ENCODE measurements around the gene MAN1C1. TPM values are rescaled to one million over a fixed set of nuclear protein-coding genes. Genes with fewer than 3 reads are reported as not detected.
"Not testable (repeated sequence)": the region's sequence is repeated elsewhere in the genome, so short reads cannot be mapped to it uniquely, and the experiment has no call there.

MAN1C1 gene
- total RNA-seq, 1 experiment from 2014 or later = 0.11 TPM

DNA sequence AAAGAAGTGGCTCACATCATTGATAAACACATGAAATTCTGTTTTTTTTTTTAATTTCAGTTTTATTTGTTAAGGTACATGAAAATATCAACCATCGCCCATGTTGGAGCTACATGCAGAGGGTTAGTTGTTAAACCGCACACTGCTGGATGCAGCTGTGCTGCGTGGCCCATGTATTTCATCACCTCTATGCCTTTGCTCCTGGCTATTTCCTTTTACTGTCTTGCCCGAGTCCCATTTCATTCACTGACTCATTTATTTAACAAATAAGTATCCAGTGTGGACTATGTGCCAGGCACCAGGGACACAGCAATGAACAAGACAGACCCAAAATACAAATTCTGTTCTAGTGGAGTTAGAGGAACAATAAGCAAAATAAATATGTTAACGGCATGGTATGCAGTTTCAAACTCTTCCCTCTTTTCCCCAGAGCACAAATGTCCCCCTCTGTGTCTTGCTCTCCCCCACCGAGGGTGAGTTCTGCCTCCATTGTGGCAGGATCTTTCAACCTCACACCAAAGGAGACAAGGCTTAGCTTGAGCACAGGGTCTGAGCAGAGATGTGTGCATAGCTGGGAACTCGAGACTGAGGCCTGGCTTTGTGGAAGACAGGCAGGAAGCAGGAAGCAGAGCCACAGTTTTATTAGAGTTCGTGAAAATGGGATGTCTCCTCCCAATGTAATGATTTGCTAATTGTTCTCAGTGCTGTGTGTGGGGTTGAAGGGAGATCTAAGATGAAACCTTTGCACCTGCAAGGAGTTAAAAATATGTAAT, 44.6 kb downstream of the MAN1C1 start:
- peak overlapping the region; percentile 53; the same call in 1 of the 2 replicates for H2AFZ ChIP-seq (ENCODE audit: low read length)
- no peak overlapping the region for H3K4me2 ChIP-seq (ENCODE audit: low read length)
- H3K9me3 ChIP-seq (ENCODE audit: low read length) = no peaks in the 10 kb centered on the region
- ATAC-seq (peak; percentile 75), DNase-seq (peak; percentile 55)
- H3K4me1 ChIP-seq (ENCODE audit: insufficient read depth, low read length) = peaks cover 13% of the 10 kb centered on the region
- H3K9me2 ChIP-seq (replicated peaks; ENCODE audit: low read length) = no peaks in the 10 kb centered on the region
- TF ChIP-seq EZH2 (IDR thresholded peaks at IDR 0.05; ENCODE audit: low read length, unreplicated experiment) (no peak), EZH2phosphoT487 (IDR thresholded peaks at IDR 0.05; ENCODE audit: borderline replicate concordance, low read length) (no peak)
- TF ChIP-seq, protein P1, sequence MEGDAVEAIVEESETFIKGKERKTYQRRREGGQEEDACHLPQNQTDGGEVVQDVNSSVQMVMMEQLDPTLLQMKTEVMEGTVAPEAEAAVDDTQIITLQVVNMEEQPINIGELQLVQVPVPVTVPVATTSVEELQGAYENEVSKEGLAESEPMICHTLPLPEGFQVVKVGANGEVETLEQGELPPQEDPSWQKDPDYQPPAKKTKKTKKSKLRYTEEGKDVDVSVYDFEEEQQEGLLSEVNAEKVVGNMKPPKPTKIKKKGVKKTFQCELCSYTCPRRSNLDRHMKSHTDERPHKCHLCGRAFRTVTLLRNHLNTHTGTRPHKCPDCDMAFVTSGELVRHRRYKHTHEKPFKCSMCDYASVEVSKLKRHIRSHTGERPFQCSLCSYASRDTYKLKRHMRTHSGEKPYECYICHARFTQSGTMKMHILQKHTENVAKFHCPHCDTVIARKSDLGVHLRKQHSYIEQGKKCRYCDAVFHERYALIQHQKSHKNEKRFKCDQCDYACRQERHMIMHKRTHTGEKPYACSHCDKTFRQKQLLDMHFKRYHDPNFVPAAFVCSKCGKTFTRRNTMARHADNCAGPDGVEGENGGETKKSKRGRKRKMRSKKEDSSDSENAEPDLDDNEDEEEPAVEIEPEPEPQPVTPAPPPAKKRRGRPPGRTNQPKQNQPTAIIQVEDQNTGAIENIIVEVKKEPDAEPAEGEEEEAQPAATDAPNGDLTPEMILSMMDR (conservative IDR thresholded peaks at IDR 0.05; ENCODE audit: low read depth, low read length) = no peak
- no peaks in the 10 kb centered on the region for H3K36me3 ChIP-seq (ENCODE audit: low read depth, low read length)
- no peaks in the 10 kb centered on the region for H3K79me2 ChIP-seq (ENCODE audit: low read length)
- no TSS peak for BruUV-seq (replicated peaks)
- no peak overlapping the region for H3K9ac ChIP-seq (ENCODE audit: low read length)
- intact Hi-C loops (cut with micrococcal nuclease) = no loop called here
- no peaks in the 10 kb centered on the region for H3K27me3 ChIP-seq (ENCODE audit: low read length)
- H4K20me1 ChIP-seq (ENCODE audit: low read length) = no peaks in the 10 kb centered on the region
- no peak overlapping the region for H3K27ac ChIP-seq (ENCODE audit: low read length)
- H3F3A ChIP-seq (ENCODE audit: low read length, unreplicated experiment) = no peaks in the 10 kb centered on the region
- H3K4me3 ChIP-seq (ENCODE audit: low read length) = no peak overlapping the region
- POLR2A ChIA-PET (ENCODE audit: unreplicated experiment) = no interaction called here
- CTCF ChIA-PET = no interaction called here

DNA sequence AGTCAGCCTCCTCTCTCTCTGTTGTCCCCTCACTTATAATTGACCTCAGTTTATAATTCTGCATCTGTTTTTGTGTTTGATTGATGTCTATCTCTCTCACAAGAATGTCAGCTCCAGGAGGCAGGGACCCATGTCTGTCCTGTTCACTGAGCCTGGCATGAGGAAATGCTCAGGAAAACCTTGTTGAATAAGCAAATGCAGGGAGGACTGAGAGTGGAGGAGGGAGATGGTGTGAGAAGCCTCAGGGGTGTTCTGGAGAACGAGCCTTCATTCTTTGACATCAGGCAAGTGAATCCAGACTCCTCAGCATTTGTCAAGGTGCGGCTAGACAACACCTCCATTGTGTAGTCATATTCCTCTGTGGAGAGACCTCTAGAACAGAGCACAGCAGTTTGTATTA, 45.5 kb downstream of the MAN1C1 start:
- TF ChIP-seq, protein P1 (conservative IDR thresholded peaks at IDR 0.05; ENCODE audit: low read depth, low read length) = no peak
- TF ChIP-seq EZH2 (IDR thresholded peaks at IDR 0.05; ENCODE audit: low read length, unreplicated experiment) = no peak
- TF ChIP-seq EZH2phosphoT487 (IDR thresholded peaks at IDR 0.05; ENCODE audit: borderline replicate concordance, low read length) = no peak
- Histone ChIP-seq H3K9me3 (ENCODE audit: low read length) (no peaks in the 10 kb centered on the region), H2AFZ (ENCODE audit: low read length) (no peak overlapping the region), H3K4me1 (ENCODE audit: insufficient read depth, low read length) (peaks cover 13% of the 10 kb centered on the region), H3K27ac (ENCODE audit: low read length) (no peak overlapping the region), H3K79me2 (ENCODE audit: low read length) (no peaks in the 10 kb centered on the region), H3K9me2 (replicated peaks; ENCODE audit: low read length) (no peaks in the 10 kb centered on the region), H3F3A (ENCODE audit: low read length, unreplicated experiment) (no peaks in the 10 kb centered on the region), H3K36me3 (ENCODE audit: low read depth, low read length) (no peaks in the 10 kb centered on the region), H4K20me1 (ENCODE audit: low read length) (no peaks in the 10 kb centered on the region), H3K4me2 (ENCODE audit: low read length) (no peak overlapping the region), H3K27me3 (ENCODE audit: low read length) (no peaks in the 10 kb centered on the region), H3K4me3 (ENCODE audit: low read length) (no peak overlapping the region), H3K9ac (ENCODE audit: low read length) (no peak overlapping the region)
- ATAC-seq = no peak
- no peak for DNase-seq
- no TSS peak for BruUV-seq (replicated peaks)
- ChIA-PET CTCF (no interaction called here), POLR2A (ENCODE audit: unreplicated experiment) (no interaction called here)
- intact Hi-C loops (cut with micrococcal nuclease) = no loop called here

DNA sequence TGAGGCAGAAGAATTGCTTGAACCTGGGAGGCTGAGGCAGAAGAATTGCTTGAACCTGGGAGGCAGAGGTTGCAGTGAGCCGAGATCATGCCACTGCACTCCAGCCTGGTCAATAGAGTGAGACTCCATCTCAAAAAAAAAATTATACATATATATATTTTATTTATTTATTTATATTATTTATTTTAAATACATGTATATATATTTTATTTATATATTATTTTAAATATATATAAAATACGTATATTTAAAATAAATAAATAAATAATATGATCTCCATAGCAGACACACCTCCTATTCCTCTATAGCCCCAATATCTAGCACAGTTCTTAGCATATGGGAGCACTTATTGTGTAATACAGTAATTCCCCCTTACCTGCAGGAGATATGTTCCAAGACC, 46.4 kb downstream of the MAN1C1 start:
- H3K4me3 ChIP-seq (ENCODE audit: low read length); H3K27me3 ChIP-seq (ENCODE audit: low read length); H2AFZ ChIP-seq (ENCODE audit: low read length); H3K27ac ChIP-seq (ENCODE audit: low read length); POLR2A ChIA-PET (ENCODE audit: unreplicated experiment); H3K4me2 ChIP-seq (ENCODE audit: low read length); CTCF ChIA-PET; H3K36me3 ChIP-seq (ENCODE audit: low read depth, low read length); H3K9ac ChIP-seq (ENCODE audit: low read length); H3K79me2 ChIP-seq (ENCODE audit: low read length); ATAC-seq; H4K20me1 ChIP-seq (ENCODE audit: low read length); intact Hi-C loops (cut with micrococcal nuclease); H3K9me3 ChIP-seq (ENCODE audit: low read length); H3K9me2 ChIP-seq (replicated peaks; ENCODE audit: low read length); DNase-seq; H3F3A ChIP-seq (ENCODE audit: low read length, unreplicated experiment); BruUV-seq (replicated peaks): not testable (repeated sequence)
- H3K4me1 ChIP-seq (ENCODE audit: insufficient read depth, low read length) = peaks cover 13% of the 10 kb centered on the region
